HG02943 (cell line): ENCODE results near the gene SRRM3.
"Not testable (repeated sequence)": the region's sequence is repeated elsewhere in the genome, so short reads cannot be mapped to it uniquely, and the experiment has no call there.

Experiments used
- ATAC-seq: cut with Tn5 transposase; IDR thresholded peaks from one replicate; pipeline ENCODE4 v1.9.1; 2021; ENCODE audit warnings: mild to moderate bottlenecking, low read depth, moderate library complexity; ENCODE audit not compliant: unreplicated experiment

SRRM3 gene

DNA sequence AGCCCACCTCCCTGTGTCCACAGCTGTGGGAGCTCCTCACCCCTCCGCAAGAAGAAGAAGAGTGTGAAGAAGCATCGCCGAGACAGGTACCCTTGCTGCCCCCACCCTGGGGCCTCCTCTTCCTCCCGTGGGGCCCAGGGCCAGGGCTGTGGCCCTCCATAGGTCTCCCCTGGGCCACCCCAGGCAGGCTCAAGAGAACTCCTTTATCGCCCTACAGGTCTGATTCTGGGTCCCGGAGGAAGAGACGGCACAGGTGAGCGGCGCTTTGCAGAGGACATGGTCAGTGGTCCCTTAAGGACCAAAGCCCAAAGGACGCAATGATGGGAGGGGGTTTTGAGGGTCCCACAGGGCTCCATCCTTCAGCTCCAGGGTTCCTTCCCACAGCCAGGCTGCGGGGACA is 59.6 kb downstream of the SRRM3 start:
- ATAC-seq: no peak

DNA sequence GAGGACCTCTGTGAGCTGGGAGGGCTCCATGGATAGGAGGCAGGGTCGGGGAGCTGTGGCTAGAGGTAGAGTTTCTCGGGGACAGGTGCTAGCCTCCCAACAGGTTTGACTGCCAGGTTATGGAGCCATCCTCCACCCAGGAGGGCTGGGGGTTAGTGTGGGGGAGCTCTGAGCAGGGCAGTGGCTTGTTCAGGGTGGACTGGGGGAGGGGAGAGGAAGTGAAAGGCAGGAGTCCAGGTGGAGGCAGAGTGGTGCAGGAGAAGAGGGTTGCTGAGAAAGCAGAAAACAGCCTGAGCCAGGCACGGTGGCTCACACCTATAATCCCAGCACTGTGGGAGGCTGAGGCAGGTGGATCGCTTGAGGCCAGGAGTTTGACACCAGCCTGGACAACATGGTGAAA is 60.2 kb downstream of the SRRM3 start:
- ATAC-seq: no peak

DNA sequence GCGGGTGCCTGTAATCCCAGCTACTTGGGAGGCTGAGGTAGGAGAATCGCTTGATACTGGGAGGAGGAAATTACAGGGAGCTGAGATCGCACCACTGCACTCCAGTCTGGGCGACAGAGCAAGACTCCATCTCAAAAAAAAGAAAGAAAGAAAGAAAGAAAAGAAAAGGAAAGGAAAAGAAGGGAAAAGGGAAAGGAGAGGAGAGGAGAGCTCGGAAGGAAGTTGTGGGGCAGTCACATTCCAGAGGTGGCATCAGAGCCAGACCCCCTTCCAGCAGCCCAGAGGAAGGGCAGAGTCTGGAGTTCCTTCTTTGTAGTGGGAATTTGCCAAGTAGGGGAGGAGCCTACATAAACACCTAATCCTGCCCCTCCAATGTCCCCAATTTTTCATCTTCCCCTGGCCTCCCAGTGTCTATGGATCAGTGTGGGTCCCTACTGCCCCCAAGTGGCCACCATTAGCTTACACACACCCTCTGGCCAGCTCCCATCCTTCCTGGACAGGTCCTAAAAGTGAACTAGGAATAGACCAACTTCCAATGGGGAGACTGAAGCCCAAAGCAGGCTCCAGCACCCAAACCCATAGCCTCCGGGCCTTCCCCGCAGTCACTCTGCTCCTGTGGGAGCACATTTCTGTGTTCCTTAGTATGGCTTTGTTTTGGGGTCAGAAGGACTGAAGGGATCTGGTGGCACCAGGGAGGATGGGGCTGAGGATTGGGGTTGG is 61.1 kb downstream of the SRRM3 start:
- ATAC-seq: no peak

DNA sequence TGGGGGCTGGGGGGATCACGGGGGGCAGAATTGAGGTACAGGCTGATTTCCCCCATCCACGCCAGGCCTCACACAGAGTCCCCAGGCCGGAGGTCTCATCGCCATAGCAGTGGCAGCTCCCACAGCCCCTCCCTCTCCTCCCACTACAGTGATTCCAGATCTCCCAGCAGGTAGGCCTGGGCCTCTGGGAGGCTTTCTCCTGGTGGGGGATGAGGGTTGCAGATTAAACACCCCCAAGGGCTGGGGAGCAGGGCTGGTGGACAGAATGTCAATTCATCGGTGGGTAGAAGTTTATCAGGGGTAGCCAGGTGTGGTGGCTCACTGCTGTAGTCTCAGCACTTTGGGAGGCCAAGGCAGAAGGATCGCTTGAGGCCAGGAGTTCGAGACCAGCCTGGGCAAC is 63.6 kb downstream of the SRRM3 start:
- ATAC-seq: no peak

DNA sequence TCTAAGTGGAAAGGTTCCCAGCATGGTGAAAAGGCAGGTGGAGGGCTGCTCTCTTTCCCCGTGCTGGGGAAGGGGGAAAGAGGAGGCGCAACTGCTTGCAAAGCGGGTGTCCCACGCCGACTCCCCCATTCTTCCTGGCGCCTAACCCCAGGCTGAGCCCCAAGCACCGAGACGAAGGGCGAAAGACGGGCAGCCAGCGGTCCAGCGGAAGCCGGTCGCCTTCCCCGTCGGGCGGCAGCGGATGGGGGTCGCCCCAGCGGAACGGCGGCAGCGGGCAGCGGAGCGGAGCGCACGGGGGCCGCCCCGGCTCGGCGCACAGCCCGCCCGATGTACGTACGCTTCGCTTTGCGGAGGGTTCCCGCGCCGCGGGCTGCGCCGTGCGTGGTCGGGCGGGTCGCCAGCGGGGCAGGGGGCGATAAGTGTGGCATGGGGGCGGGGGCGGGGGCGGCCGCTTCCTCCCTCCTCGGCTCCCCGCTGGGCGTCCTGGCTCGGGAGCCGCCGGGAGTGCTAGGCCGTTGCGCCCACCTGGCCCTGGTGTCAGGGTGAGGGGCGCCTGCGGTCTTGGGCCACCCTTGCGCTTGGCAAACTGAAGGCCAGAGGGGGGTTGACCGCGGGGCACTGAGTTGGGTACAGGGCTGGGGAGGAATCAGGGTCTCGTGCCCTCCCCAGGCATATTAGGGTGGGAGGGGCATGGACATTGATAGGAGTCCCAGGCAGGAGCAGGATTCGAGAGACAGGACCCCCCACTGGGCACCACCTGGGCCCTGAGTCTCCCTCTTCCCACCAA is 65.6 kb downstream of the SRRM3 start:
- ATAC-seq: no peak

DNA sequence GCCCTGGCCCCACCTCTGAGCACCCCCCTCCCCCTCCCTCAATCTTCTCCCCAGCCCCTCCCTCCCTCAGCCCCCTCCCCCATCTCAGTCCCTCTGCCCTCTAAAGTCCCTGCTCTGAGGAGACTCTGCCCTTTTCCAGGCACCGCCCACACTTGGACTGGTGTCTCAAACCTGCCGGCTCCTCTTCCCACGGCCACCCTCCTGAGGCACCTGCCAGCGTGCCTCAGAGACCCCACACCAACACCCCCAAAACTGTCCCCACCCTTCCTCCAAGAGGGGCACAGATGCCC is 66.1 kb downstream of the SRRM3 start:
- no peak for ATAC-seq

DNA sequence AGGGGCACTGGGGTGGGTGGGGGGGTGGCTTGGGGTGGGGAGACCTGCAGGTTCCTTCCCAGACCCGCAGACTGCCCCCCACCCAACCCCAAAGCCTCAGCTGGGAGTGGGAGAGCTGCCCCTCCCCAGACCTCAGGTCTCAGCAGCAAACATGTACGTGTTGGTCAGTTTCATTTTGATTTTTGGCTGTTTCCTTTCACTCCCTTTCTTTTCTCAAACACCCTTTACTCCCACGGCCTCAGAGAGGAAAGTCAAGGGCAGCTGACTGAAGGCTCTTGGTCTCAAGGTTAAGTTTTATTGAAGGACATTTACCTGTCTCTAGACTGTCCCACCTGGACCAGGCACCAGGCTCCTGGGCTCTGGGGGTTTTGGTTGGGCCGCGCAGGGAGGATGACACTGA is 66.7 kb downstream of the SRRM3 start:
- no peak for ATAC-seq

DNA sequence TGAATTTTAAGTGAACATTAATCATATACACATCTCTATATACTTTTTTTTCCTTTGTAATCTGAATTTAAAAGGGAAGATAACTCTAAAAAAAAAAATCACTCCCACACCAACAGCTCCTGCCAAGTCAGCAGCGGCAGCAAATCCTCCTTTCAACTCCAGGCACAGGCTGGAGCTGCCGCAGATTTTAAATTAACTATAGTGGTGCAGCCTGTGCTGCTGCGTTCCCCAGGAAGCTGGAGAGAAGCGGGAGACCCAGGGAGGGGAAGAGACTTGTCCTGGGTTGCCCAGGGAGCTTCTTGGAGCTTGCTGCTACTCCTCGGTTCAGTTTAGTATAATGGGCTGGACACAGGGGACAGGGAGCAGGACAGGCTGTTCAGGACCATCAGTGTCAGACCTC is 68.2 kb downstream of the SRRM3 start:
- ATAC-seq: no peak

DNA sequence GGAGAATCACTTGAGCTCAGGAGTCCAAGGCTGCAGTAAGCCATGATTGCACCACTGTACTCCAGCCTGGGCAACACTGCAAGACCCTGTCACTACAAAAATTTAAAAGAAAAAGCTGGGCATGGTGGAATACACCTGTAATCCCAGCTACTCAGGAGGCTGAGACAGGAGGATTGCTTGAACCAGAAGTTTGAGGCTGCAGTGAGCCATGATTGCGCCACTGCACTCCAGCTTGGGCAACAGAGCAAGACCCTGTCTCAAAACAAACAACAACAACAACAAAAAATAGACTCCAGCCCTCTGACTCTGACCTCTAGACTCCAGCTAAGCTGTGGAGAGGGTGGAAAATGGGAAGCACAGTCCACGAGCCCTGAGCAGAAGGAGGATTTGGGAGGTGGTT is 69.7 kb downstream of the SRRM3 start:
- ATAC-seq: not testable (repeated sequence)

DNA sequence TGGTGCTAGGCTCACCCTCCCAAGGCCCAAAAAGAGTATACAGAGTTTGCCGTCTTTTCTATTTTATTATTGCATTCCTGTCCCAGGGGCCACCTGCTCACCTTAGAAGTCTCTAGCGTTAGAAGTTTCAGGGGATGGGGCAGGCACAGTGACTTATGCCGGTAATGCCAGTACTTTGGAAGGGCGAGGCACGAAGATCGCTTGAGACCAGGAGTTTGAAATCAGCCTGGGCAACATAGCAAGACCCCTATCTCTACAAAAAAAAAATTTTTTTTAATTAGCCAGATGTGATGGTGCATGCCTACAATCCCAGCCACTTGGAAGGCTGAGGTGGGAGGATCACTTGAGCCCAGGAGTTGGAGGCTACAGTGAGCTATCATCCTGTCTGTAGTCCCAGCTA is 70.4 kb downstream of the SRRM3 start:
- no peak for ATAC-seq

DNA sequence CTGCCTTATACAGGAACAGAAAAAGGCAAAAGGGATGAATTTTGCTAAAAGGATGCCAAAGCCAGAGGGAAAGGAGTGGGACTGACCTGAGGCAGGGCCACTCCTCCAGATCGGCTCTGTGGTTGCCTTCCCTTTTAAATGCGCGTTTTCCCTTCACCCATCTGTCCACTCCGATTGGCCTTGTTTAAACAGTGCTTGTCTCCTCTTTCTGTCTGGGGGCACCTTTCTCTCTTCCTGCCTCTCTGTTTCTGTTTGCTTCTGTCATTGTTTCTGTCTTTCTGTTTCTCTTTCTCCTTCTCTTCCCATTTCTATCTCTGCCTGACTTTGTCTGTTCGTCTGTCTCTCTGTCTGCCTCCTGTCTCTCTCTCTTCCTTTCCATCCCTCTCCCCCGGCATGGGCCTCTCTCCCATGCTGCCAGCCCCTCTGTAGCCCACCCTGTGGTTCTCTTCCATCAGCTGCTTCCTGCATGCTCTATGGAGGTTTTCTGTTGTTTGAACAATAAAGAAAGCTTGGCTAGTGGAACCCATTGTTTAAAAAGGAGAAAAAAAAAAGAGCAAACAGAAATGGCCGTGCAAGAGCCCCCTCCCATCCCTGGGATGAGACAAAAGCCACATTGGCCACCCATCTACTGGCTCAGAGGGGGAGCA is 71.3 kb downstream of the SRRM3 start:
- ATAC-seq: no peak

DNA sequence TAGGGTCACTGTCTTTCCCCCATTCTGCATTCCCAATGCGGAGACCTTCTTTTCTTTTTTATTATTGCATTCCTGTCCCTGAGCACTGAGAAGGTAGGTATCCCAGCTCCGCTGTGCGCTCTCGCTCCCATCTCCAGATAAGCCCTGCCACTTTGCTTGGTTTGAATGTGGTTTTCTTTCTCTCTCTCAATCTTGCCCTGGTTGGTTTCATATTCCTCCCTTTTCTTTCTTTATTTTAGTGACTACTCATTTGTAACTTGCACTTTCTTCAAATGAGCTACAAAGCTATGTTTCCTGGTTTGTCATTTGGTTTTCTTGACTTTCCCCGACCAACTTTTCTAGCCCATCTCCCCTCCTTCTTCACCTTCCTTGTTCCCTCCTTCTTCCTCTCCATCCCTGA is 71.8 kb downstream of the SRRM3 start:
- no peak for ATAC-seq

DNA sequence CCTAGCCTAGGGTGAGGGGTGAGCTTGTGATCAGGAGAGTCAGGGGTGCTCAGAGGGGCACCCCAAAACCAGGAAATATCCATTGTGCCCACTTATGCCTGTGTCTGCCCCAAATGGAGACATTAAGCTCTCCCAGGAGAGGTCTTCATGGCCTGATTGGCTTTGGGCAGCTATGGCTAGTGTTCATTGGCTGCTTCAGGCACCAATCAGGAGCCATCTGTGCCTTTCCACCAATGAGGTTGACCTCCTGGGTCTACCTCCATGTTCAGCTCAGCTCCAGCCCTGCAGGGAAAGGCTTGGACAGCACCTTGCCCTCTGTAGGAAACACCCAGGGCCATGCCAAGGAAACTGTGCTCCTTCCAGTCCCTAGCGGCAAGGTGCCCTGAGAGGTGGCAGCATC is 76.8 kb downstream of the SRRM3 start:
- ATAC-seq: no peak

DNA sequence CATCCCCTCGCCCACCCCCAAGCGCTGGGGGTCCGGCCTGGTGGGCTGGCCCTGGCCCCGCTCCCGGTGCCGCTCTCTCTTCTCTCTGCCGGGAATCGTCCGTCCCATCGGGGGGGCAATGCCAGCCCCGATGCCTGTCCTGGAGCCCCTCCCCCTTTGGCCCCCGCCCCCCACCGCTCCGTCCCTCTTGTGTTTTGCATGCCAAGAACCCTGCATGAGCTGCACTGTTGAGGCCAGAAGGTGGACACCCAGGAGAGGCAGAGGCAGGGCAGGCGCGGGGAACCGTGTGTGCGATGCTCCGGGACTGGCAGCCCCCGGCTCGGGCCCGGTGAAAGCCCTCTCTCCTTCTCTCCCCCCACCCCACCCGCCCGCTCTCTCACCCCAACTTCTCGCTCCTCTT is 78.7 kb downstream of the SRRM3 start:
- no peak for ATAC-seq

DNA sequence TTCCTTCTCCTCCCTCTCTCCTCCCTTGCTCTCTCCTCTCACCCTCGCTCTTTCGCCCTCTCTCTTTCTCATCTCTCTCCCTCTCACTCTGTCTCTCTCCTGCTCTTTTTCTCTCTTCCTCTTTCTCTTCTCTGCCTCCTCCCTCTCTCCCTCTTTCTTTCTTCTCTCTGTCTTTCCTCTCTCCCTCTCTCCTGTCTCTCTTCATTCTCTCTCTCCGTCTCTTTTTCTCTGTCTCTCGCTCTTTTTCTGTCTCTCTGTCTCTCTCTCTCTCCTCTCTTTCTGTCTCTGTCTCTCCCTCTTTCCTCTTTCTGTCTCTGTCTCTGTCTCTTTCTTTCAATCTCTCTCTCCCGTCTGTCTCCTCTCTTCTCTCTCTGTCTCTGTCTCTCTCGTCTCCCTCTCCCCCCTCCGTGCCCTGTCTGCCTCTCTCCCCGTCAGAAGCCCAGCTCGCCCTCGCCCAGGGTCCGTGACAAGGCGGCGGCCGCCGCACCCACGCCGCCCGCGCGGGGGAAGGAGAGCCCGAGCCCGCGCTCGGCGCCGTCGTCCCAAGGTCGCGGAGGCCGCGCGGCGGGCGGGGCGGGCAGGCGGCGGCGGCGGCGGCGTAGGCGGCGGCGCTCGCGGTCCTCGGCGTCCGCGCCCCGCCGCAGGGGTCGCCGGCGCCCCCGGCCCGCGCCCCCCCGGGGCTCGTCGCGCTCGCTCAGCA is 79.5 kb downstream of the SRRM3 start:
- no peak for ATAC-seq

DNA sequence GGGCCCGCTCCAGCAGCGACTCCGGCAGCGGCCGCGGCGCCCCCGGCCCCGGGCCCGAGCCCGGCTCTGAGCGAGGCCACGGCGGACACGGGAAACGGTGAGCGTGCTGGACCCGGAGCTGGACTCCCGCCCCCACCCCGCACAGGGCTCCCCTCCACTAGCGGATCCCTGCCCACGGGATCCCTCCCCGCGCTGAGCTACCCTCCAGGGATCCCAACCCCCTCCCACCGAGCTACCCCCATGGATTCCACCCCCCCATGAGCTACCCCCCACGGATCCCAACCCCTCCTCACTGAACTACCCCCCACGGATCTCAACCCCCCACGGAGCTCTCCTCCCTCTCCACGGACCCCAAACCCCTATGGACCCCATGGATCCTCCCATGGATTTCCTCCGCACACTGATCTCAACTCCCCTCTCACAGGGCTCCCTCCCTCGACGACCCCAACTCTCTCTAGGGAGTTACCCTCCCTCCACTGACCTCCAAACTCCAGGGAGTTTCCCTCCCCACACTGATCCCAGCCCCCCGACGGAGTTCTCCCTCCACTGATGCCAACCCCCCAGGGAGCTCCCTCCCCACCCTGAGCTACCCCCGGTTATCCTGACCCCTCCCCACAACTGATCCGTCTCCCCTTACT is 80.1 kb downstream of the SRRM3 start:
- ATAC-seq: no peak

DNA sequence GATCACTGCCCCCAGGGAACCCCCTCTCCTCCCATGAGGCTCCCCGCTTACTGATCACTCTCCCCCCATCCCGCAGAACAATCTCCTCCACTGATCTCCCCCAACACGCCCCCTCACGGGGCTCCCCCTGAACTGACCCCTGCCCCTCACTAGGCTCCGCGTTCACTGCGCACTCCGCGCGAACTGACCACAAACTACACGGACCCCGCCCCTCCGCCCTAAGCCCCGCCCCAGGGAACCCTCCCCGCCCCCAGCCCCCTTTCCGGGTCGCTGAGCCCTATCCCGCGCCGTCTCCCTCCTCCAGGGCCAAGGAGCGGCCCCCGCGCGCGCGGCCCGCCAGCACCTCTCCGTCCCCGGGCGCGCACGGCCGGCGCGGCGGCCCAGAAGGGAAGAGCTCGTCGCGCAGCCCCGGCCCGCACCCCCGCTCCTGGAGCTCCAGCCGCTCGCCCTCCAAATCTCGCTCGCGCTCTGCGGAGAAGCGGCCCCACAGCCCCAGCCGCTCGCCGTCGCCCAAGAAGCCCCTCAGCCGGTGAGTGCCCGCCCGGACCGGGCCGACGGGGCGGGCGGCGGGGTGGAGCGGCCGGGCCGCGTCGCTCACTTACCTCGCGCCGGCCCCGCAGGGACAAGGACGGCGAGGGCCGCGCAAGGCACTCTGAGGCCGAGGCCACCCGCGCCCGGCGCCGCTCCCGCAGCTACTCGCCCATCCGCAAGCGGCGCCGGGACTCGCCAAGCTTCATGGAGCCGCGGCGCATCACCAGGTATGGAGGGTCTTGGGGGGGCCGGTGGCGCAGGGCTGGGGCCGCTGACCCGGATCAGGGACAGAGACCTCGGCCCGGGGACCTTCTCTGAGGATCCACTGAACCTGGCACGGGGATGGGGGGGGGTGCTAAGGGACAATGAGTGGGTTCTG is 80.9 kb downstream of the SRRM3 start:
- ATAC-seq: no peak

DNA sequence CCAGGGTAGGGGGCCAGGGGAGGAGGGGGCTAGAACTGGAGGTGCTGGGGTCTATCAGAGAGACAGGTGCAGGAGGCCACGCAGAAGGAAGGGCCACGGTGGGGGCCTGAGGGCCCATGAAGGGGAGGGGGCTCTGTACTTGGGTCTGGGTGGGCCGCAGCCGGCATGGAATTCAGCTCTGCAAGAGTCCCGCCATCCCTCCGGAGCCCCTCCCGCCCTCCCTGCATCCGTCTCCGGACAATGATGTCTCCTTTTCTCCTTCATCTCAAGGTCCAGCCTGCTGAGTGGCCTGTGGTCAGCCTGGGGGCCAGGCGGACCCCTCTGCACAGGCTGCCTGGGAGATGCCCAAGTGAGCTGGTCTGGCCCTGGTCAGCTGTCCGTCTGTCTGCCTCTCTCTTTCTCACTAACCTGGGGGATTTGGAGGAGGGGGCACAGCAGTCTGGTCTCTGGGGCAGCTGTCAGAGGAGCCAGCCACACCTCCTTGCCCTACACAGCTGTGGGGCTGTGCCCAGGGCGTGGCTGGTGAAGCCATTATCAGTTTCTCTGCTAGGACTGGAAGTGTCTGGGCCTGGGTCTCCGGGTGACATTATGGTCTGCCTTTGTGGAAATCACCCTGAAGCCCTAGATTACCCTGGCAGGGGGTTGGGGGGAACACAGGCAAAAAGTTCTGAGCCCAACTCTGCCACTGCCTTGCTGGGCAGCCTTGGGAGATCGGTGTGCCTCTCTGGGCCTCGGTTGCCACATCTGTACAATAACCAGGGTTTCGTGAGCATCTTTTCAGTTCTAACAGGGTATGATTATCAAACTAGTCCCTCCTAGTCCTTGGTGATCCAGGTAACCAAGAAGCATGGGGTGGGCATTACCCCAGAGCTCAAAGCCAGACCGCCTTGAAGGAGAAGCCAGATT is 81.8 kb downstream of the SRRM3 start:
- no peak for ATAC-seq
